GM23338 (cell line): ENCODE data around the gene PKD2L1. TPM values are rescaled to one million over a fixed set of nuclear protein-coding genes. Genes with fewer than 3 reads are reported as not detected.

Source experiments
- ATAC-seq: fragments of 200-7000 bp; cut with Tn5 transposase; 3 replicates; pipeline ENCODE4 v1.9.1; 2020
- DNase-seq: peaks from one replicate; pipeline ENCODE4 v3.0.0-alpha.2; 2015; ENCODE audit warnings: low spot score
- H2AFZ ChIP-seq: fragments of 200-600 bp; sonication (generic); 2 replicates; pipeline ENCODE4 v1.8.0; 2016; ENCODE audit warnings: antibody characterized with exemption, mild to moderate bottlenecking, moderate library complexity
- H3F3A ChIP-seq: fragments of 200-600 bp; sonication (generic); replicated peaks from 2 replicates; pipeline ENCODE4 v1.8.0; 2017; ENCODE audit warnings: antibody characterized with exemption, mixed run types, low read depth
- H3K27ac ChIP-seq: fragments of 200-600 bp; sonication (generic); 2 replicates; pipeline ENCODE4 v1.6.1; 2016; ENCODE audit warnings: low read depth
- H3K27me3 ChIP-seq: fragments of 200-600 bp; sonication (generic); 2 replicates; pipeline ENCODE4 v1.8.0; 2016; ENCODE audit warnings: mild to moderate bottlenecking, mixed run types, moderate library complexity; ENCODE audit not compliant: insufficient read depth
- H3K36me3 ChIP-seq: fragments of 200-600 bp; sonication (generic); 2 replicates; pipeline ENCODE4 v1.8.0; 2016; ENCODE audit warnings: mild to moderate bottlenecking; ENCODE audit not compliant: insufficient read depth
- H3K4me1 ChIP-seq: fragments of 200-600 bp; sonication (generic); 2 replicates; pipeline ENCODE4 v1.8.0; 2016; ENCODE audit warnings: mild to moderate bottlenecking, moderate library complexity; ENCODE audit not compliant: insufficient read depth
- H3K4me2 ChIP-seq: fragments of 200-600 bp; sonication (generic); 2 replicates; pipeline ENCODE4 v1.7.1; 2017; ENCODE audit warnings: mixed run types
- H3K4me3 ChIP-seq: fragments of 200-600 bp; sonication (generic); 2 replicates; pipeline ENCODE4 v1.6.1; 2016; ENCODE audit warnings: mixed run types
- H3K79me2 ChIP-seq: fragments of 200-600 bp; sonication (generic); replicated peaks from 2 replicates; pipeline ENCODE4 v1.8.0; 2017; ENCODE audit warnings: mild to moderate bottlenecking; ENCODE audit not compliant: insufficient read depth
- H3K9me2 ChIP-seq: fragments of 200-600 bp; sonication (generic); 2 replicates; pipeline ENCODE4 v1.8.0; 2017; ENCODE audit not compliant: insufficient read depth
- H4K20me1 ChIP-seq: fragments of 200-600 bp; sonication (generic); replicated peaks from 2 replicates; pipeline ENCODE4 v1.8.0; 2017; ENCODE audit warnings: mild to moderate bottlenecking; ENCODE audit not compliant: insufficient read depth
- H3K27ac Mint-ChIP-seq: 2 replicates; pipeline ENCODE4 v1.8.0; 2020; ENCODE audit warnings: inconsistent platforms, mild to moderate bottlenecking, moderate library complexity, mixed read lengths
- H3K27me3 Mint-ChIP-seq: 3 replicates; pipeline ENCODE4 v1.8.0; 2022; ENCODE audit warnings: low read depth, mild to moderate bottlenecking, moderate library complexity, mixed read lengths, inconsistent platforms; ENCODE audit not compliant: insufficient read depth, poor library complexity
- H3K36me3 Mint-ChIP-seq: 3 replicates; pipeline ENCODE4 v1.8.0; 2021; ENCODE audit warnings: low read depth, mild to moderate bottlenecking, inconsistent platforms, moderate library complexity, mixed read lengths
- H3K4me1 Mint-ChIP-seq: 3 replicates; pipeline ENCODE4 v1.8.0; 2020; ENCODE audit warnings: mild to moderate bottlenecking, inconsistent platforms, mixed read lengths
- H3K4me3 Mint-ChIP-seq: 3 replicates; pipeline ENCODE4 v1.8.0; 2021; ENCODE audit warnings: moderate library complexity, mild to moderate bottlenecking, inconsistent platforms, mixed read lengths
- H3K9me3 Mint-ChIP-seq: 3 replicates; pipeline ENCODE4 v1.8.0; 2020; ENCODE audit warnings: moderate library complexity, mild to moderate bottlenecking, inconsistent platforms, mixed read lengths
- CREB1 ChIP-seq: fragments of 250-450 bp; sonication (Bioruptor Pico); IDR thresholded peaks from 2 replicates; pipeline ENCODE4 v1.5.0; 2020; ENCODE audit warnings: low read depth, mild to moderate bottlenecking, moderate library complexity
- EZH2phosphoT487 ChIP-seq: fragments of 200-600 bp; sonication (generic); IDR thresholded peaks from one replicate; pipeline ENCODE4 v1.8.1; 2018; ENCODE audit warnings: antibody characterized with exemption; ENCODE audit not compliant: unreplicated experiment
- ZNF331 ChIP-seq: fragments of 250-450 bp; sonication (Bioruptor Pico); IDR thresholded peaks from 2 replicates; pipeline ENCODE4 v1.5.0; 2020; ENCODE audit warnings: low read depth, mild to moderate bottlenecking, moderate library complexity
- ZNF462 ChIP-seq: fragments of 250-450 bp; sonication (Bioruptor Pico); IDR thresholded peaks from 2 replicates; pipeline ENCODE4 v1.5.0; 2020; ENCODE audit warnings: mild to moderate bottlenecking, moderate library complexity
- polyA plus RNA-seq: library from polyadenylated mRNA; unstranded; fragments of >200 nt; fragmentation: Nextera tagmentation; extraction: Ambion mirVana; gene quantifications from 2 replicates; pipeline ENCODE4 v1.2.1, GENCODE V29; 2016
- total RNA-seq: library from RNA; depleted of rRNA; stranded (reverse); fragments of >200 nt; shearing (Covaris generic); gene quantifications from 2 replicates; pipeline ENCODE4 v1.2.3, GENCODE V29; 2014
- TF ChIP-seq, protein P1 (sequence below): IDR thresholded peaks from 2 replicates; pipeline ENCODE4 v1.6.1; 2016; ENCODE audit warnings: antibody characterized with exemption

PKD2L1 gene
- total and polyA plus RNA-seq, 2 experiments from 2014 or later: not detected

GRCh38 chr10:100372415-100373297, 42.6 kb upstream of the PKD2L1 start:
- Histone ChIP-seq H3K79me2 (peaks cover 28% of the 10 kb centered on the region), H4K20me1 (peaks cover under 1% of the 10 kb centered on the region; the same call in 1 of the 2 replicates), H3K27me3 (no peaks in the 10 kb centered on the region), H3K4me3 (peak overlapping the region; percentile 81), H3F3A (peaks cover 2% of the 10 kb centered on the region; the same call in 1 of the 2 replicates), H3K9me2 (no peaks in the 10 kb centered on the region), H3K27ac (peak overlapping the region; percentile 80), H3K4me1 (peaks cover 39% of the 10 kb centered on the region), H3K4me2 (peak overlapping the region; percentile 75), H2AFZ (no peak overlapping the region), H3K36me3 (no peaks in the 10 kb centered on the region; the same call in 1 of the 2 replicates)
- Mint-ChIP-seq H3K36me3 (peaks cover 6% of the 10 kb centered on the region; the same call in 1 of the 3 replicates), H3K27ac (no peak overlapping the region), H3K4me1 (peaks cover 26% of the 10 kb centered on the region), H3K9me3 (no peaks in the 10 kb centered on the region), H3K27me3 (peaks cover 15% of the 10 kb centered on the region), H3K4me3 (no peak overlapping the region)
- DNase-seq (no peak), ATAC-seq (peak; percentile 4)
- TF ChIP-seq EZH2phosphoT487 (no peak), ZNF331 (CRISPR knock-in tag) (no peak), CREB1 (CRISPR knock-in tag) (no peak), ZNF462 (no peak)
- TF ChIP-seq, protein P1, sequence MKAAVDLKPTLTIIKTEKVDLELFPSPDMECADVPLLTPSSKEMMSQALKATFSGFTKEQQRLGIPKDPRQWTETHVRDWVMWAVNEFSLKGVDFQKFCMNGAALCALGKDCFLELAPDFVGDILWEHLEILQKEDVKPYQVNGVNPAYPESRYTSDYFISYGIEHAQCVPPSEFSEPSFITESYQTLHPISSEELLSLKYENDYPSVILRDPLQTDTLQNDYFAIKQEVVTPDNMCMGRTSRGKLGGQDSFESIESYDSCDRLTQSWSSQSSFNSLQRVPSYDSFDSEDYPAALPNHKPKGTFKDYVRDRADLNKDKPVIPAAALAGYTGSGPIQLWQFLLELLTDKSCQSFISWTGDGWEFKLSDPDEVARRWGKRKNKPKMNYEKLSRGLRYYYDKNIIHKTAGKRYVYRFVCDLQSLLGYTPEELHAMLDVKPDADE: no peak; the same call in 1 of the 2 replicates
